LNCAP (cell line): ENCODE results near the gene SPOP.

Source experiments
- CTCF ChIP-seq: fragments of 450-650 bp; IDR thresholded peaks from 2 replicates; pipeline ENCODE4 v1.5.1; 2017; ENCODE audit warnings: mild to moderate bottlenecking

Gene SPOP

GRCh38 chr17:49700960-49701359 is 23.1 kb upstream of the SPOP start:
- no peak for TF ChIP-seq CTCF

GRCh38 chr17:49699966-49700575 is 22.2 kb upstream of the SPOP start:
- TF ChIP-seq CTCF, result no peak

- no peak for TF ChIP-seq CTCF
Observed at GRCh38 chr17:49698005-49698404, 20.1 kb upstream of the SPOP start.

- no peak for TF ChIP-seq CTCF
Observed at GRCh38 chr17:49696233-49696761, 18.4 kb upstream of the SPOP start.

- TF ChIP-seq CTCF, result peak; percentile 19; the same call in 1 of the 2 replicates
Observed at GRCh38 chr17:49695698-49696232, 17.9 kb upstream of the SPOP start.

GRCh38 chr17:49694847-49695697 is 17.2 kb upstream of the SPOP start:
- peak; percentile 93 for TF ChIP-seq CTCF

GRCh38 chr17:49692751-49693150 is 14.9 kb upstream of the SPOP start:
- TF ChIP-seq CTCF, result no peak
